ENCODE data around the gene C10orf90.
A peak's percentile ranks its signal among the peaks of the same experiment; 100 is the strongest.

The C10orf90 gene

GRCh38 chr10:126429275-126429674 is 241.2 kb downstream of the C10orf90 start:
- DNase-seq (ENCODE audit: low read depth, low spot score) = no peak

GRCh38 chr10:126425489-126426065 is 244.9 kb downstream of the C10orf90 start:
- DNase-seq (ENCODE audit: low read depth, low spot score) = peak; percentile 42

GRCh38 chr10:126425032-126425431 is 245.5 kb downstream of the C10orf90 start:
- DNase-seq (ENCODE audit: low read depth, low spot score) = peak; percentile 37

- DNase-seq (ENCODE audit: low read depth, low spot score) = no peak
Observed at GRCh38 chr10:126423732-126424491, 246.6 kb downstream of the C10orf90 start.

- no peak for DNase-seq (ENCODE audit: low read depth, low spot score)
Observed at GRCh38 chr10:126422567-126422966, 247.9 kb downstream of the C10orf90 start.

- no peak for DNase-seq (ENCODE audit: low read depth, low spot score)
Observed at GRCh38 chr10:126421756-126422256, 248.7 kb downstream of the C10orf90 start.

- DNase-seq (ENCODE audit: low read depth, low spot score) = no peak
Observed at GRCh38 chr10:126420567-126421300, 249.8 kb downstream of the C10orf90 start.

GRCh38 chr10:126417220-126417825 is 253.2 kb downstream of the C10orf90 start:
- no peak for DNase-seq (ENCODE audit: low read depth, low spot score)

GRCh38 chr10:126409821-126410220 is 260.7 kb downstream of the C10orf90 start:
- no peak for DNase-seq (ENCODE audit: low read depth, low spot score)

- DNase-seq (ENCODE audit: low read depth, low spot score) = peak; percentile 71
Observed at GRCh38 chr10:126408953-126409641, 261.4 kb downstream of the C10orf90 start.

GRCh38 chr10:126407831-126408230 is 262.7 kb downstream of the C10orf90 start:
- DNase-seq (ENCODE audit: low read depth, low spot score) = no peak

GRCh38 chr10:126405239-126405775 is 265.2 kb downstream of the C10orf90 start:
- DNase-seq (ENCODE audit: low read depth, low spot score) = no peak

GRCh38 chr10:126402721-126403695 is 267.5 kb downstream of the C10orf90 start:
- no peak for DNase-seq (ENCODE audit: low read depth, low spot score)

GRCh38 chr10:126400641-126401040 is 269.9 kb downstream of the C10orf90 start:
- DNase-seq (ENCODE audit: low read depth, low spot score) = no peak

GRCh38 chr10:126398924-126399323 is 271.6 kb downstream of the C10orf90 start:
- DNase-seq (ENCODE audit: low read depth, low spot score) = no peak

- DNase-seq (ENCODE audit: low read depth, low spot score) = no peak
Observed at GRCh38 chr10:126398383-126398743, 272.1 kb downstream of the C10orf90 start.

- DNase-seq (ENCODE audit: low read depth, low spot score) = peak; percentile 23
Observed at GRCh38 chr10:126397640-126398382, 272.7 kb downstream of the C10orf90 start.

- DNase-seq (ENCODE audit: low read depth, low spot score) = no peak
Observed at GRCh38 chr10:126397156-126397555, 273.3 kb downstream of the C10orf90 start.

- DNase-seq (ENCODE audit: low read depth, low spot score) = no peak
Observed at GRCh38 chr10:126394948-126395347, 275.5 kb downstream of the C10orf90 start.

Measured in ELF-1 (cell line).